Urothelium cell line (cell line): ENCODE data around the gene DHDH.

Source experiments
- DNase-seq: peaks from one replicate; pipeline ENCODE4 v3.0.0; 2011; ENCODE audit warnings: low spot score, mixed read lengths
- FAIRE-seq: peaks from 2 replicates; lab custom pipeline; 2011; peaks lifted over from hg19 to GRCh38; lab: Jason Lieb, UNC

The DHDH gene

DNA sequence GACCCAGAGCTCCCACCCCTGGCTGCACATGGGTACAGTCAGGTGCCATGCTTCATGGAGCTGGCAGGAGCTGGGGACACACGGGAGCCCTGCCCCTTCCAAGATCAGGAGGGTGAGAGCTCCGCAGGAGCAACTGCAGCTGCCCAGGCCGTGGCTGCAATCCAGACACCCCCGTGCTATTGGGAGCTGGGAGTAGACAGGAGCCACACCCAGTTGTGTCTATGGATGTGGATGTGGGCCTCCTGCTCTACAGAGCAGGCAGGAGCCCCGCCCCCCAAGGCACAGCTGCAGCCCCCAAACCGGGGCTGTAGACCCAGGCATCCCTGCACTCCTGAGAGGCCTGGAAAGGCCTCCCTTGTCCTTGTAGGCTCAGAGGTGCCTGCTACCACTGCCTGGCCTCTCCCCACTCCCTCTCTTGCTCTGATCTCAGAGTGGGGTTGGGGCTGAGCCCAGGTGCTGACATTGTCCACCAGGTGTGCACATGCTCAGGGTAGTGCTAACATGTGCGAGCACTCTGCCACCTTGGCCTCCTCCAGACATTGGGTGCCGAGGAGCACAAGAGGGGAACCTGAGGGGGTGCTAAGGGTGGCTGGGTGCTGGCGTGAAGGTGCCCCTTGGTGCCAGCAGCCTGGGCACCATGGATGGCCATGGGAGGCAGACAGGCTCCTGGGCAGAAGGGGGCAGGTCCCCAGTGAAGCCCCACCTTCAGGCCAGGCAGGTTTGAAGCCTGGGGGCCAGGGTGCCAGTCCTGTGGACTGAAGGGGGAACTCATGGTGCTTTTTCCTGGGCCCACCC lies 13.2 kb downstream of the DHDH start:
- DNase-seq (no peak), FAIRE-seq (no peak)

DNA sequence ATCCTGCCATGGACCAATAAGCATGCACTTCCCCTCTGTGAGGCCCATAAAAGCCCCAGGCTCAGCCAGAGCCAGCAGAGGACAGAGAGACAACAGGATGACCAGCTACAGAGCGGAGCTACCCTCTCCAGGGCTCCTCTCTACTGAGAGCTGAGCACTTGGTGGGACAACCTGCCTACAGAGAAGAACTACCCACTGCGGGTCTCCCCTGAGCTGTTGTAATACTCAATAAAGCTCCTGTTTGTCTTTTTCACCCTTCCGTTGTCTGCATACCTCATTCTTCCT lies 13.7 kb downstream of the DHDH start:
- FAIRE-seq: no peak

DNA sequence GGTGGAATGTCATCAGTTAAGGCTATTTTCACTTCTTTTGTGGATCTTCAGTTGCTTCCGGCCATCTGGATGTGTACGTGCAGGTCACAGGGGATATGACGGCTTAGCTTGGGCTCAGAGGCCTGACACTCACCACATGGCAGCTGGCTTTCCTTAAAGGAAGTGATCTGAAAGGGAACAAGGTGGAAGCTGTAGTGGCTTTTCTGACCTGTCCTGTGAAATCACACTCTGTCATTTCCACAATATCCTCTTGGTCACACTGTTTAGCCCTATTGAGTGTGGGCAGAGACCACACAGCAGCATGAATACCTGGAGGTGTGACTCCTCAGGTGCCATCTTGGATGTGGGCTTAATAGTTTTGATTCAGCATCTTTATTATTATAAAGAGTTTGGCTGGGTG lies 16.7 kb downstream of the DHDH start:
- DNase-seq (no peak), FAIRE-seq (no peak)

More for the DNA sequence above, 13.7 kb downstream of the DHDH start:
- DNase-seq: no peak

DNA sequence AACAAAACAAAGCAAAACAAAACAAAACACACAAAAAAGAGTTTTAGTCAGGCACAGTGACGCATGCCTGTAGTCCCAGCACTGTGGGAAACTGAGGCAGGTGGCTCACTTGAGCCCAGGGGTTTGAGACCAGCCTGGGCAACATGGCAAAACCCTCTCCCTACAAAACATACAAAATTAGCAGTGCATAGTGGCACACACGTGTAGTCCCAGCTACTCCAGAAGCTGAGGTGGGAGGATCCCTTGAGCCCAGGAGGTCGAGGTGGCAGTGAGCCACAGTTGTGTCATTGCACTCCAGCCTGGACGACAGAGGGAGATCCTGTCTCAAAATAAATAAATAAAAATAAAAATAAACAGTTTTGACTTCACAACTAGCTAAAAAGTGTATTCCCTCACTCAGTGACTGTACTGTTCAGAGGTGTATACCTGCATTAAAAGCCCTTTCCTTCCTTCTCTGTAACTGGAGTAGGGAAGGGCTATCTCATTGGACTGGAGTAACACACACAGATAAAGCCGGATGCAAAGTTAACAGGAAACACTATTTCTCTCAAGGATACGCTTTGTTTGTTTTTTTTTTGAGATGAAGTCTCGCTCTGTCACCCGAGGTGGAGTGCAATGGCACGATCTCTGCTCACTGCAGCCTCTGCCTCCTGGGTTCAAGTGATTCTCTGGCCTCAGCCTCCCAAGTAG lies 17.5 kb downstream of the DHDH start:
- DNase-seq (no peak), FAIRE-seq (no peak)

DNA sequence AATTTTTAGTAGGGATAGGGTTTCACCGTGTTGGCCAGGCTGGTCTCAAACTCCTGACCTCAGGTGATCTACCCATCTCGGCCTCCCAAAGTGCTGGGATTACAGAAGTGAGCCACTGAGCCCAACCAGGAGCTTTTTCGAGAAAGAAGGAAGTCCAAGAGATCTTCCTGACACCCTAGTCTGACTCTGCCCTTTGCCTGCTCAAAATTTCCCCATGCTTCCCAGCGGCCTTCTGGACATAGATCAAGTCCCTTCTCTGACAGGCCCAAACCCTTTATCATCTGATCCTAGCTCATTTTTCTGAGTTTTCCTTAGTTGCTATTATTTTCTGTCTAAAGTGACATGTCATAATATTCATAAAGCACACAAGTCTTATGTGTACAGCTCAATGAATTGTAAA lies 19.6 kb downstream of the DHDH start:
- FAIRE-seq (no peak), DNase-seq (no peak)

DNA sequence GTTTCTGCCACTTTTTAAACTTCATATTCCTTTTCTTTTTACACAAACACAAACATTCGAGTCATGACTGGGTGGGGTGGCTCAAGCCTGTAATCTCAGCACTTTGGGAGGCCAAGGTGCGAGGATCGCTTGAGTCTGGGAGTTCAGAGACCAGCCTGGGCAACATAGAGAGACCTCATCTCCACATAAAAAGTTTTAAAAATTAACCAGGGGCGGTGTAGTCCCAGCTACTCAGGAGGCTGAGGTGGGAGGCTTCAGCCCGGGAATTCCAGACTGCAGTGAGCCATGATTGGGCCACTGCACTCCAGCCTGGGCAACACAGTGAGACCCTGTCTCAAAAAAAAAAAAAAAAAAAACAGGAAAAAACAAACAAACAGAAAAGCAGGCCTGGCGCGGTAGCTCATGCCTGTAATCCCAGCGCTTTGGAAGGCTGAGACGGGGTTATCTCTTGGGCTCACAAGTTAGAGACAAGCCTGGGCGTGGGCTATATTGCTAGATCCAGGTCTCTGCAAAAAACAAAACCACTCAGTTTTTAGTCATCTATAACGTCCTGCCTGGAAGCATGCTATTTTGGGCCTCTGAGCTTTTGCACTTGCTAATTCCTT lies 20.6 kb downstream of the DHDH start:
- DNase-seq: no peak
- FAIRE-seq: no peak

DNA sequence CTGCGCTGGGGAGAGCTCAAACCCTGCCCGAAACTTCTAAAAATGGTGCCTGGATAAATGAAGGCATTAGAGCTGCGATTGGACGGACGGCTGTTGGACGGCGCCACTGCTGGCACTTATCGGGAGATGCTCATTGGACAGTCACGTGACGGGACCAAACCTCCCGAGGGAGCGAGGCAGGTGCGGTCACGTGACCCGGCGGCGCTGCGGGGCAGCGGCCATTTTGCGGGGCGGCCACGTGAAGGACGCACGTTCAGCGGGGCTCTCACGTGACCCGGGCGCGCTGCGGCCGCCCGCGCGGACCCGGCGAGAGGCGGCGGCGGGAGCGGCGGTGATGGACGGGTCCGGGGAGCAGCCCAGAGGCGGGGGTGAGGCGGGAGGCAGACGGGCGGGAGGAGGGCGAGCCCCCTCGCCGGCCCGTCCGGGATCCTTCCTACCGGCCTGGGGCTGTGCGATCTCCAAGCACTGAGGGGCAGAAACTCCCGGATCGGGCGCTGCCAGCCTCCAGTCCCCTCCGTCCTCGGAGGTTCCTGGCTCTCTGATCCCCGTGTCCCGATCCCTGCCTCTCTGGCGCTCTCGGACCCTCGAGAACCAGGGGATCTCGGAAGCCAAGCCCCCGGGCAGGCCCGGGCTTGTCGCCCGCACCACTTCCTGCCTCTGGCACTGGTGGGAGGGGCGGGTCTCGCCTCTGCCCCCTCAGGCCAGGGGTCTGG lies 21.3 kb downstream of the DHDH start, which contains the start of gene BAX:
Gene BAX (plus strand): TSS at position 281 of the 713 bp plus-strand sequence. CDS start 54 bp downstream, at position 335.
- FAIRE-seq: peak; percentile 99

DNA sequence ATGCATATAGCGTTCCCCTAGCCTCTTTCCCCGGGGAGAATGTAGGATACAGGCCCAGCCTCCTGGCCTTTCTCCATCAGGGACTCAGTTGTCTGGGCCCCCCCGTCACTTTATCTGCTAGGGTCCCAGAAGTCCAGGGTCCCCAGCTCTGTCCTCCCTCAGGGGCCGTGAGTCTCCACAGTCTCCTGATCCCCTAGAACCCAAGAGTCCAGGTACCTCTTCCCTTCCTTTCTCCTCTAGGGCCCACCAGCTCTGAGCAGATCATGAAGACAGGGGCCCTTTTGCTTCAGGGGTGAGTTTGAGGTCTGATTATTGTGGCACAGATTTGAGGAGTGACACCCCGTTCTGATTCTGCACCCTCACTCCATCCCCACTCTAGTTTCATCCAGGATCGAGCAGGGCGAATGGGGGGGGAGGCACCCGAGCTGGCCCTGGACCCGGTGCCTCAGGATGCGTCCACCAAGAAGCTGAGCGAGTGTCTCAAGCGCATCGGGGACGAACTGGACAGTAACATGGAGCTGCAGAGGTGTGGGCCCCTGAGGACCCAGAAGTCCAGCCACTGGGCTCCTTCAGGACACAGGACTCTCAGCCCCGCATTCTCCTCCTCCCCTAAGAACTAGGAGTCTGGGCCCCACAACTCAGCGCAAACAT lies 21.9 kb downstream of the DHDH start:
- DNase-seq: no peak
- FAIRE-seq: no peak

More for the DNA sequence above, 21.3 kb downstream of the DHDH start, which contains the start of gene BAX:
- peak; percentile 97 for DNase-seq

DNA sequence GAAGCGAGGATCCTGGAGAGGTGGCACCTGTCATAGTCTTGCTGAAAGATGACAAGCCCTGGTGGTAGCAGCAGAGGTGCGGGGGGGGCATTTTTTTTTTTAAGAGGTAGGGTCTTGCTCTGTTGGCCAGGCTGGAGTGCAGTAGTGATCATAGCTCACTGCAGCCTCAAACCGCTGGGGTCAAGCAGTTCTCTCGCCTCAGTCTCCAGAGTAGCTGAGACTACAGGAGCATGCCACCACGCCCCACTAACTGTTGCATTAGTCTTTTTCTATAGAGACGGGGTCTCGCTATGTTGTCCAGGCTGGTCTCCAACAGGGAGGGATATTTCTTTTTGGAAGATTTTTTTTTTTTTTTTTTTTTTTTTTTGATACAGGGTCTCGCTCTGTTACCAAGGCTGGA lies 24.5 kb downstream of the DHDH start:
- no peak for FAIRE-seq
- DNase-seq: no peak

DNA sequence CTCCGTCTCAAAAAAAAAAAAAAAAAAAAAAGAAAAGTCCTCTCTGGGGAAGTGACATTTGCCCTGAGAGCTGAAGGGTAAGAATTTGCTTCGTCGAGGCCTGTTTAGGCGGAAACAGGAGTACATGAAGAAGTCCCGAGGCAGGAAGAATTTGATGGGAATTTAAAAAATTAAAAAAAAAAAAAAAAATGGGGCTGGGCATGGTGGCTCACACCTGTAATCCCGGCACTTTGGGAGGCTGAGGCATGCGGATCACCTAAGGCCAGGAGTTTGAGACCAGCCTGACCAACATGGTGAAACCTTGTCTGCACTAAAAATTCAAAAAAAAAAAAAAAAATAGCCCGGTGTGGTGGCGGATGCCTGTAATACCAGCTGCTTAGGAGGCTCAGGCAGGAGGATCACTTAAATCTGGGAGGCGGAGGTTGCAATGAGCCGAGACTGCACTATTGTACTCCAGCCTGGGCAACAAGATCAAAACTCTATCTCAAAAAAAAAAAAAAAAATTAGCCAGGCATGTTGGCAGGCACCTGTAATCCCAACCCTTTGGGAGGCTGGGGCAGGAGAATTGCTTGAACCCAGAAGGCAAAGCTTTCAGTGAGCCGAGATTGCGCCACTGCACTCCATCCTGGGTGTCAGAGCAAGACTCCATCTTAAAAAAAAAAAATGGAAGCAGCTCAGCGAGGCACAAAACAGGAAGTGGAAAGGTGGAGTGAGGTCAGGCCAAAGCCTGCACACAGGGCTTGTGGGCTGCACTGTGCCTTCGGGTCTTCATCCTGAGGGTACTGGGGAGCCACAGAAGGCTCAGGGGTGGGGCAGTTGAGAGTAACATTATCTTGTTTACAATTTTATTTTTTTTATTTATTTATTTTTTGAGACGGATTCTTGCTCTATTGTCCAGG lies 26.1 kb downstream of the DHDH start:
- FAIRE-seq (no peak), DNase-seq (no peak)

DNA sequence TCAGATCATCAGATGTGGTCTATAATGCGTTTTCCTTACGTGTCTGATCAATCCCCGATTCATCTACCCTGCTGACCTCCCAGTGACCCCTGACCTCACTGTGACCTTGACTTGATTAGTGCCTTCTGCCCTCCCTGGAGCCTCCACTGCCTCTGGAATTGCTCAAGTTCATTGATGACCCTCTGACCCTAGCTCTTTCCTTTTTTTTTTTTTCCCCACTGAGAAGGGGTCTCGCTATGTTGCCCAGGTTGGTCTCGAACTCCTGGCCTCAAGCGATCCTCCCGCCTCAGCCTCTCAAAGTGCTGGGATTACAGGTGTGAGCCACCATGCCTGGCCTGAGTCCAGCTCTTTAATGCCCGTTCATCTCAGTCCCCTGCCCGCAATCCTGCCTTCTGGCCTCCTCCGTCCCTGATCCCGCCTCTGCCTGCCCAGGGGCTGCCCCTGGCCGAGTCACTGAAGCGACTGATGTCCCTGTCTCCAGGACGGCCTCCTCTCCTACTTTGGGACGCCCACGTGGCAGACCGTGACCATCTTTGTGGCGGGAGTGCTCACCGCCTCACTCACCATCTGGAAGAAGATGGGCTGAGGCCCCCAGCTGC lies 27.7 kb downstream of the DHDH start:
- DNase-seq (no peak), FAIRE-seq (no peak)

DNA sequence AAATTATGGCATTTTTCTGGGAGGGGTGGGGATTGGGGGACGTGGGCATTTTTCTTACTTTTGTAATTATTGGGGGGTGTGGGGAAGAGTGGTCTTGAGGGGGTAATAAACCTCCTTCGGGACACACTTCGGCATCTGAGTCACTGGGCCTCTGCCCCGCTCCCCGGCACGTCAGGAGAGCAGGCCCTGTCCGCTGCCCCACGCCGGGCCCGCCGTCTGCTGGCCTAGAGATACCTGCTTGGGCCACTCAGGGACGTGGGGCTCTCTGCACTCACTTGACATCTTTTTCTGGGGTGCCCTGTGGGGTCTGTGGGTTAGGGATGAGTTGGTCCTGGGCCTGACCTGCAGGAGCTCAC lies 28.2 kb downstream of the DHDH start:
- DNase-seq (no peak), FAIRE-seq (no peak)

DNA sequence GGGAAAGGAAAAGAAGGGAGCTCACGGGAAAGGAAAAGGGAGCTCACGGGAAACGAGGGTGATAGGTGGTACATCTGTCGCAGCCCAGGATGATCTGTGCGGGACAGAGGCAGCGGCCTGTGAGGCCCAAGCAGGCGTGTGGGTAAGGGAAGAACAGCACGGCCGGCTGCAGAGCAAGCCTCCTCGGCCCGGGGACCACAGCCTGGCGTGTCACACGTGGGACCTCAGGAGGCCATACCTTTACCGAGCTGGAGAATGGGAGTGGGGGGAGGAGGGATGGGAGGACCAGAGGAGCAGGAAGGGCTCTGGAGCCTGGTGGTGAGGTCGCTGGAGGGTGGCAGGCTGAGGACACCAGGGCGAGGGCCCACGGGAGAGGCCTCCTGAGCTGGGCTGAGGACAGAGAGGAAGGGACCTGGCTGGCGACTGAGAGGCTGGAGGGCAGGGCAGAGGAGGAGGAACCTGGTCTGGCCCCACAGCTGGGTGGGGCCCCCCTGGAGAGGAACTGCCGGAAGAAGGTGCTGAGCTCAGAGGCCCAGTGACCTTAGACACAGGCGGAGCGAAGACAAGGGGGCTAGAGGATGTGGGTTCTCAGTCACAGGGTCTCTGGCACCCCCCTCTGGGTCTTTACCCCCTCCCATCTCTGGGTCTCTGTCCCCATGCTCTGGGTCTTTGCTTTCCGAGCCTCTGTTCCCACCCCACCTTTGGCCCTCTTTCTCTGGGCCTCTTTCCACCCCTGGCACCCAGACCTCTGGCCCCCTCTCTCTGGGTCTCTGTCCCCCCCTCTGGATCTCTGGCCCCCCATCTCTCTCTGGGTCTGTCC lies 28.7 kb downstream of the DHDH start:
- FAIRE-seq (no peak), DNase-seq (peak; percentile 47)

DNA sequence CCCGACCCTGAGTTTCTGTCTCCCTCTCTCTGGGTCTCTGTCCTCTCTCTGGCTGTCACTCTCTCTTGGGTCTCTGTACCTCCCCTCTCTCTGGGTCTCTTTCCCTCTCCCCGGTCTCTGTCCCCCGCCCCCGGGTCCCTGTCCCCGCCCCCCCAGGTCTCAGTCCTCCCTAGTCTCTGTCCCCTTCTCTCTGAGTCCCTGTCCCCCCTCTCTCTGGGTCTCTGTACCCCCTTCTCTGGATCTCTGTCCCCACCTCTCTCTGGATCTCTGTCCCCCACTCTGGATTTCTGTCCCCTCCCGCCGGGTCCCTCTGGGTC lies 29.3 kb downstream of the DHDH start:
- no peak for DNase-seq
- FAIRE-seq: no peak

DNA sequence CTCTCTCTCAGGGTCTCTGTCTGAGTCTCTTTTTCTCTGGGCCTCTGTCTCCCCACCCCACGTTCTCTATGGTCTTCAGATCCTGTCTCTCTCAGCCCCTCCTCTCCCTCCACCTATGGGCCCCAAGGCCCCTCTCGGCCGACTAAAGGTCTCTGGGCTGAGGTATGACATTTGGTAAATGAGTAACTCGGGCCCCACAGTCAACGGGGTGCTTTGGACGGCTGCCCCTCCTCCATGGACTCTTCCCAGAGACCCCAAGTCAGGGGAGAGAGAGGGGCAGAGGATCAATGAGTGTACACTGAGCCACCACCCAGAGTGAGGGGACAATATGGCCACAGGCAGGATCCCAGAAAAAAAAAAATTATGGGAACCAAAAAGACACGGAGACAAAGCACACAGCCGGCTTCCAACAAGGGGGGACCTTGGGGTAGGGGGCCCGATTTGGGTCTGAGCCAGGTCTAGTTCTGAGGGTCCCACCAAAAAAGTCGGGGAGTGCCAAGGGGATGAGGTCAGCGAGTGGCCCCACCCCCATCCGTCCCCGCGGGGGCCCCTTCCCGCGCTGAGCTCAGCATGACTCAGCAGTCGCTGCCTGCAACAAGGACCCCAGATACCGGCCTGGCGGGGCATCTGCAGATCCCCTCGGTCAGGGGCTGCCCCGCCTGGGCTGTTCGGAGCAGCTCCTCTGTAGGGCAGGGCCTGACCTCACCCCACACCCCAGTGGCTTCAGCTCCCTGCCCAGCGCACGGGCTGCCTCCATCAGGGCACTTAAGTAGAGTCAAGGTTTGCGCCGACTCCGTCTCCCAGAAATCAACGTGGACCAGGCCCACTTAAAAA lies 30.1 kb downstream of the DHDH start:
- DNase-seq (peak; percentile 77), FAIRE-seq (no peak)

DNA sequence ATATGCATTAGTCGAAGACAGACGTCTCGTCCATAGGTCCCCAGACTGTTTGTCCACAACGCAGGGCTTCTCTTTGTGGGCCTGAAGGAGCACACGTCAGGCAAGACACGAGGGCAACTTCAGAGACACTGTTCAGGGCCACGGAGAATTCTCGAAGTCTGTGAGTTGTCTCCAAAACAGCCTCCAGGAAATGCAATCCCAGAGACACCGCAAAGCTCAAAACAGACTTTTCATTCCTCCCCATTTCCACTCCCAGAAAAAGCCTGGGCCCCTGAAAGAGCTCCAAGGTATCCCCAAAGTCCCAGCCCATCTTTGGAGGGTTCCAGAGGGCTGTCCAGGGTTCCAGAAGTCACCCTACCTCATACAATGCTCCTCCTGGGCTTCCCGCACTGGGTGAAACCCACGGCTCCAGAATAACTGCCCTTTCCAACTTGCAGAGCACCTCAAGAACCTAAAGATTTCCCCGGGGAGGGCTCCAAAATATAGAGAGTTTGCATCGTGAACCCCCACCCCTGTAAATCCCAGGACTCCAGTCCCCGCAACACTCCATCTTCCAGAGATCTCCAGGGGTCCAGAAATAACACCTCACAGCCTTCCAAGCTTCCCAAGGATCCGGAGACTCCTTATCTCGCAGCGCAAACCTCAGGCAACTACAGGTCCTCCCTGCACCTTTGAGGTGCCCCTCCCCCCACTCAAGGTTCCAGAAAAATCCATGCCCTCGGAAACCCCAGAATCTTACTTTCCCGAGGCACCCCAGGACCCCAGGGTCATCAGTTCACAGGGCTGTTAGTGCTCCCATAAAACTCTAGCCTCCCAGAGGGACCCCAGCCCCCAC lies 30.9 kb downstream of the DHDH start:
- no peak for DNase-seq
- no peak for FAIRE-seq
